Measurements from ENCODE around the gene SLC35F4.
"Not testable (repeated sequence)": the region's sequence is repeated elsewhere in the genome, so short reads cannot be mapped to it uniquely, and the experiment has no call there.

The SLC35F4 gene

DNA sequence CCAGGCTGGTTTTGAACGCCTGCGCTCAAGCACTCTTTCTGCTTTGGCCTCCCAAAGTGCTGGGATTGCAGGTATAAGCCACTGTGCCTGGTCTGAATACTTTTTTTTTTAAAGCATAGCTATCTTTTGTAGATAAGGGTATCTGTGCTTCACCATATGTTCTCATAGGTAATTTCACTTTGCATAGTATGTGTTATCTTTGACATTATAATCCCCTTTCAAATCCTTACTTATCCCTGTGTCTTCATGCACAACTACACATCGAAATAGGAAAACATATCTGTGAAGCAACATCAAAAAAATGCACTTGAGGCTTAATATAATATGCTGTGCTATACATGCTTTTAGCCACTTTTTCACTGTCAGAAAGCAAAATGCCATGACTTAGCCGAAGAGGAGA lies 94.1 kb downstream of the SLC35F4 start:
- Histone ChIP-seq H3K36me3 (ENCODE audit: control insufficient read depth, insufficient read depth, low read length) (no peaks in the 10 kb centered on the region), H3K9ac (ENCODE audit: low read depth, low read length) (no peak overlapping the region), H3K27me3 (ENCODE audit: control insufficient read depth, insufficient read depth, low read length) (no peaks in the 10 kb centered on the region), H3K4me1 (ENCODE audit: control insufficient read depth, insufficient read depth, low read length) (no peaks in the 10 kb centered on the region), H3K4me3 (ENCODE audit: low read depth, low read length) (no peak overlapping the region), H3K9me3 (ENCODE audit: control insufficient read depth, insufficient read depth, low read length) (no peaks in the 10 kb centered on the region)

GRCh38 chr14:57769863-57770523 lies 95.9 kb downstream of the SLC35F4 start:
- Histone ChIP-seq H3K4me3 (ENCODE audit: low read depth, low read length) (no peak overlapping the region), H3K9me3 (ENCODE audit: control insufficient read depth, insufficient read depth, low read length) (no peaks in the 10 kb centered on the region), H3K27me3 (ENCODE audit: control insufficient read depth, insufficient read depth, low read length) (no peaks in the 10 kb centered on the region), H3K9ac (ENCODE audit: low read depth, low read length) (no peak overlapping the region), H3K36me3 (ENCODE audit: control insufficient read depth, insufficient read depth, low read length) (no peaks in the 10 kb centered on the region), H3K4me1 (ENCODE audit: control insufficient read depth, insufficient read depth, low read length) (no peaks in the 10 kb centered on the region)

- Histone ChIP-seq H3K4me3 (ENCODE audit: low read depth, low read length) (no peak overlapping the region), H3K9ac (ENCODE audit: low read depth, low read length) (no peak overlapping the region), H3K4me1 (ENCODE audit: control insufficient read depth, insufficient read depth, low read length) (peaks cover 2% of the 10 kb centered on the region), H3K9me3 (ENCODE audit: control insufficient read depth, insufficient read depth, low read length) (no peaks in the 10 kb centered on the region), H3K36me3 (ENCODE audit: control insufficient read depth, insufficient read depth, low read length) (no peaks in the 10 kb centered on the region), H3K27me3 (ENCODE audit: control insufficient read depth, insufficient read depth, low read length) (no peaks in the 10 kb centered on the region)
These were observed 104.1 kb downstream of the SLC35F4 start for GRCh38 chr14:57761800-57762199.

DNA sequence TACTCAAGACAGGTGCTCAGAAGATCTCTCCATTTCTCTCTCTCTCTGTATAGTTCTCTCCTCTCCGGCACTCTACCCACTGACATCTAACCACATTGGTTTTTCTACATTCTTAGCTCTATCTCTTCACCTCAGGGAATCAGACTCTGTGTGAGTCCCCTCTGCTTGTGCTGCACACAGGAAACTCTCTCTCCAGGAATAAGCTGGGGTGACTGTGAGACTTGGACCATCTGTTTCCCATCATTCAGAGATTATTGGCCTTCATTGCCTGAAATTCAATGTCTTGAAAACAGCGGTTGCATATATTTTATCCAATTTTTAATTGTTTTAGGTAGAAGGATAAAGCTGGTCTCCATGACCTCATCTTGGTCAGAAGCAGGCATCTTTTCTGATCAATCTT lies 105.0 kb downstream of the SLC35F4 start:
- peaks cover 2% of the 10 kb centered on the region for H3K4me1 ChIP-seq (ENCODE audit: control insufficient read depth, insufficient read depth, low read length)
- H3K9me3 ChIP-seq (ENCODE audit: control insufficient read depth, insufficient read depth, low read length) = no peaks in the 10 kb centered on the region
- H3K27me3 ChIP-seq (ENCODE audit: control insufficient read depth, insufficient read depth, low read length) = no peaks in the 10 kb centered on the region
- no peak overlapping the region for H3K4me3 ChIP-seq (ENCODE audit: low read depth, low read length)
- no peak overlapping the region for H3K9ac ChIP-seq (ENCODE audit: low read depth, low read length)
- H3K36me3 ChIP-seq (ENCODE audit: control insufficient read depth, insufficient read depth, low read length) = no peaks in the 10 kb centered on the region

DNA sequence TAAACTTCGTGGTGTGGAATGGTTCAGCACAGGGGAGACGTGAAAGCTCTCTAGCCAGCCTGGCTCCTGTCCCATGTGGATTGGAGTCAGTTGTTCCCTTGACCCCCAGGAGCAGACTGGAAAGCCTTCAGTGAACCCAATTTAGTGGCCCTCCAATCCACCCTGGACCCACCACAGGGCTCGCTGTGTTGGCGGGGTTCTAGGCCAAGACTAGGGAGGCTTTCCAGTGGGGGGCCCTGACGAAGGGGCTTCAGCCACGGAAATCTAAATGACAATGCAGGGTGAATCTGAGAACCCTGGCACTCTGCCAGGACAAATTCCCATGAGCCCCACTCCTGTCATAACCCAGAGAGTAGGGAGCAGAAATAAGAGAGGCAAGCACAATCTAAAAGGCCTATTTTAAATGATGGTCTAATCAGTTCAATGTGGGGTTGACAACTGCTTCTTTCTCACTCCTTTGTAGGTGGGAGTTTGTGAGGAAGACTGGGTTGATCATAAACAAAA lies 110.8 kb downstream of the SLC35F4 start:
- Histone ChIP-seq H3K27me3 (ENCODE audit: control insufficient read depth, insufficient read depth, low read length) (no peaks in the 10 kb centered on the region), H3K9me3 (ENCODE audit: control insufficient read depth, insufficient read depth, low read length) (no peaks in the 10 kb centered on the region), H3K36me3 (ENCODE audit: control insufficient read depth, insufficient read depth, low read length) (no peaks in the 10 kb centered on the region), H3K4me1 (ENCODE audit: control insufficient read depth, insufficient read depth, low read length) (no peaks in the 10 kb centered on the region), H3K4me3 (ENCODE audit: low read depth, low read length) (no peak overlapping the region), H3K9ac (ENCODE audit: low read depth, low read length) (no peak overlapping the region)

GRCh38 chr14:57754527-57754926 lies 111.4 kb downstream of the SLC35F4 start:
- Histone ChIP-seq H3K4me3 (ENCODE audit: low read depth, low read length) (no peak overlapping the region), H3K4me1 (ENCODE audit: control insufficient read depth, insufficient read depth, low read length) (no peaks in the 10 kb centered on the region)

DNA sequence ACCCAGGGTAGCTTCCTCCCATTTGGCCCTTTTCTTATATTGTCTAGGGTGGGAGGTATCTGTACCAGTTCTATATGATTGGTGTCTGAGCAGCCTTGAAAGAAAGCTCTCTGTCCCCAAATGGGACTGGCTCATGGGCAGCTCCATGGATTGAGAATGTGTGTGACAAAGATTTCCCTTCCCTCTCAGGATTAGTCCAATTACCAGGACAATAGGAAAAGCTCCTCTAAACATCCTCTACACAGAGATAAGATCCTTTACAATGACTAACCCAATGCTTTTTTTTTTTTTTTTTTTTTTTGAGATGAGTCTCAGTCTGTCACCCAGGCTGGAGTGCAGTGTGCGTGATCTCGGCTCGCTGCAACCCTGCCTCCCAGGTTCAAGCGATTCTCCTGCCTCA lies 112.1 kb downstream of the SLC35F4 start:
- H3K9ac ChIP-seq (ENCODE audit: low read depth, low read length) = no peak overlapping the region
- no peaks in the 10 kb centered on the region for H3K4me1 ChIP-seq (ENCODE audit: control insufficient read depth, insufficient read depth, low read length)
- H3K4me3 ChIP-seq (ENCODE audit: low read depth, low read length) = no peak overlapping the region
- no peaks in the 10 kb centered on the region for H3K9me3 ChIP-seq (ENCODE audit: control insufficient read depth, insufficient read depth, low read length)
- H3K36me3 ChIP-seq (ENCODE audit: control insufficient read depth, insufficient read depth, low read length) = no peaks in the 10 kb centered on the region
- H3K27me3 ChIP-seq (ENCODE audit: control insufficient read depth, insufficient read depth, low read length) = no peaks in the 10 kb centered on the region

More at GRCh38 chr14:57754527-57754926, 111.4 kb downstream of the SLC35F4 start:
- H3K9ac ChIP-seq (ENCODE audit: low read depth, low read length) = no peak overlapping the region
- no peaks in the 10 kb centered on the region for H3K9me3 ChIP-seq (ENCODE audit: control insufficient read depth, insufficient read depth, low read length)
- H3K36me3 ChIP-seq (ENCODE audit: control insufficient read depth, insufficient read depth, low read length) = no peaks in the 10 kb centered on the region
- no peaks in the 10 kb centered on the region for H3K27me3 ChIP-seq (ENCODE audit: control insufficient read depth, insufficient read depth, low read length)

GRCh38 chr14:57752142-57752695 lies 113.7 kb downstream of the SLC35F4 start:
- H3K9ac ChIP-seq (ENCODE audit: low read depth, low read length); H3K4me3 ChIP-seq (ENCODE audit: low read depth, low read length); H3K27me3 ChIP-seq (ENCODE audit: control insufficient read depth, insufficient read depth, low read length); H3K4me1 ChIP-seq (ENCODE audit: control insufficient read depth, insufficient read depth, low read length); H3K36me3 ChIP-seq (ENCODE audit: control insufficient read depth, insufficient read depth, low read length); H3K9me3 ChIP-seq (ENCODE audit: control insufficient read depth, insufficient read depth, low read length): not testable (repeated sequence)

DNA sequence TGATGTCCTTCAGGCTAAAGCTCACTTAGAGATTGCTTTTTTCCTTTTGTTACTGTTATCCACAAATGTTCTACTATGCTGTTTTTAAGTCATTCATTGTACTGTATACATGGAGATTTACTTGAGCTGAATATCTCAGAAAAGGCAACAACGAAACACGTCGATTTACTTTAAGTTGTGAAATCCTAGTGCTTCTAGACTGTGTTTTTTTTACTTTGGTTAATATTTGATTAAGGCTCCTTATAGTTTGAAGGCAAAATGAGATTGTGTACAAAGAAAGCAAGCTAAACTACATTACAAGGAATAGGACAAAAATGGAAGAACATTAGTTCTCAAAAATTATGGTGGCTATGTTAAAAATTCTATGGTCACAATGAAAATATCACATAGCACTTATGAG lies 114.5 kb downstream of the SLC35F4 start:
- Histone ChIP-seq H3K27me3 (ENCODE audit: control insufficient read depth, insufficient read depth, low read length) (no peaks in the 10 kb centered on the region), H3K9ac (ENCODE audit: low read depth, low read length) (no peak overlapping the region), H3K4me1 (ENCODE audit: control insufficient read depth, insufficient read depth, low read length) (no peaks in the 10 kb centered on the region), H3K36me3 (ENCODE audit: control insufficient read depth, insufficient read depth, low read length) (no peaks in the 10 kb centered on the region), H3K9me3 (ENCODE audit: control insufficient read depth, insufficient read depth, low read length) (no peaks in the 10 kb centered on the region), H3K4me3 (ENCODE audit: low read depth, low read length) (no peak overlapping the region)

DNA sequence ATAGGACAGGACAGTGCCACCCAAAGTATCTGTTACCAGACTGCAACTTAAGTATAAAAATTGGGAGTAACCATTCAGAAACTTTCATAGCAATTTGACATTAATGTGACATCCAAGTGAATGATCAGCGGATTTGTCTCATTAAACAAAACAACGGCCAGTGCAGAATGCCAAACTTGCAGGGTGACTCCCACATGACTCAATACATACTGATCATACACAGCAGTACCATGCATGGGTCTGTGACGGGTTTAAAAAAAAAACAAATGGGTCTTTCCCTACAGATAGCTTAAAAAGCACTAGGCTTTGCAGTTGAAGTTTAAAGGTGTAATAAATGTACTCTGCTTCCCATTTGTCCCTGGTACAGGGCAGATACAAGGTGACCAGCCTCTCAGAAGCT lies 116.6 kb downstream of the SLC35F4 start:
- no peaks in the 10 kb centered on the region for H3K4me1 ChIP-seq (ENCODE audit: control insufficient read depth, insufficient read depth, low read length)
- H3K9ac ChIP-seq (ENCODE audit: low read depth, low read length) = no peak overlapping the region
- no peak overlapping the region for H3K4me3 ChIP-seq (ENCODE audit: low read depth, low read length)
- no peaks in the 10 kb centered on the region for H3K9me3 ChIP-seq (ENCODE audit: control insufficient read depth, insufficient read depth, low read length)
- no peaks in the 10 kb centered on the region for H3K27me3 ChIP-seq (ENCODE audit: control insufficient read depth, insufficient read depth, low read length)
- H3K36me3 ChIP-seq (ENCODE audit: control insufficient read depth, insufficient read depth, low read length) = no peaks in the 10 kb centered on the region

DNA sequence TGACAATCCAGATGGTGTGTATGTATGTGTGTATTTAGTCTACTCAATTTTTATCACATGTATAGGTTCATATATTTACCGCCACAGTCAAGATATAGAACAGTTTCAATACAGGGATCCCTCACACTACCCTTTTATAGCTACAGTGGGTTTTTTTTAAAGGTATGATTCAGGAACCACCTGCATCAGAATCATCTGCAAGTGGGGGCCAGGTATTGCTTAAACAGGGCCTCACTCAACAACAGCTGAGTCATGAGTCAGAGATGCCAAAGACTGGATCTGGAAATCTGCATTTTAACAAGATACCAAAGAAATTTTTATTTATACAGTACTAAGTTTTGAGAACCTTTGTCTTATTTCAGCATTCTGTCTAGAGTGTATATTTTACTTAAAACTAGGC lies 117.6 kb downstream of the SLC35F4 start:
- no peaks in the 10 kb centered on the region for H3K9me3 ChIP-seq (ENCODE audit: control insufficient read depth, insufficient read depth, low read length)
- H3K27me3 ChIP-seq (ENCODE audit: control insufficient read depth, insufficient read depth, low read length) = no peaks in the 10 kb centered on the region
- H3K4me1 ChIP-seq (ENCODE audit: control insufficient read depth, insufficient read depth, low read length) = no peaks in the 10 kb centered on the region
- H3K4me3 ChIP-seq (ENCODE audit: low read depth, low read length) = no peak overlapping the region
- no peak overlapping the region for H3K9ac ChIP-seq (ENCODE audit: low read depth, low read length)
- no peaks in the 10 kb centered on the region for H3K36me3 ChIP-seq (ENCODE audit: control insufficient read depth, insufficient read depth, low read length)

DNA sequence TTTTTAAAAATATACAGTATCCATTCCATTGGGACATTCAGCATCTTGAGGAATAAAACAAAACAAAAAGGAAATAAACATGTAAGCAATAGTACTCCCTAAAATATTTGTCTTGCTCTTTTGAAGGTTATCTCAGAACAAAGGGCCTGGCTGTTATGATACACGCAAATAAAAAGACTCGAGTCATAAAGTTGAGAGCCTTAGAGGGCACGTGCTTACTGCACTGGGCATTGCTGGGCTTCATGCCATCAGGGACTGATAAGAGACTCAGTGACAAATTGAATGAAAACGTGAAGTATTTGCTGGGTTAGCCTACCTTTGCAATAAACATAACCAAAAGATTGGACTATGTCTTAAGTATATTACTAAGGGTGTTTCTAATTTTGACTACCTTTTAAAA lies 118.9 kb downstream of the SLC35F4 start:
- H3K4me3 ChIP-seq (ENCODE audit: low read depth, low read length) = no peak overlapping the region
- no peaks in the 10 kb centered on the region for H3K36me3 ChIP-seq (ENCODE audit: control insufficient read depth, insufficient read depth, low read length)
- H3K4me1 ChIP-seq (ENCODE audit: control insufficient read depth, insufficient read depth, low read length) = no peaks in the 10 kb centered on the region
- H3K27me3 ChIP-seq (ENCODE audit: control insufficient read depth, insufficient read depth, low read length) = no peaks in the 10 kb centered on the region
- H3K9me3 ChIP-seq (ENCODE audit: control insufficient read depth, insufficient read depth, low read length) = no peaks in the 10 kb centered on the region
- H3K9ac ChIP-seq (ENCODE audit: low read depth, low read length) = no peak overlapping the region

Data from iPS-15b (cell line).